G401 (cell line): Measurements from ENCODE around the gene STRAP. TPM values are rescaled to one million over a fixed set of nuclear protein-coding genes. Genes with fewer than 3 reads are reported as not detected.

Experiments used
- total RNA-seq: library from RNA; depleted of rRNA; stranded (reverse); fragments of >200 nt; shearing (Covaris generic); gene quantifications from 2 replicates; pipeline ENCODE4 v1.2.3, GENCODE V29; 2014; rRNA removed

Gene STRAP
- total RNA-seq, 1 experiment from 2014 or later, result 181 TPM

Other genes starting within 250 kb of the STRAP start
- 0.07 TPM in 1 of 2 replicates, not detected in the other for gene EPS8, start 93.0 kb upstream of the STRAP start, total RNA-seq
- 55.9 and 58.5 TPM in 2 replicates for gene DERA, start 28.9 kb downstream of the STRAP start, total RNA-seq